ENCODE measurements around the gene GLIS1.
"Not testable (repeated sequence)": the region's sequence is repeated elsewhere in the genome, so short reads cannot be mapped to it uniquely, and the experiment has no call there.

Gene GLIS1

GRCh38 chr1:53555620-53556326 lies 183.2 kb downstream of the GLIS1 start:
- not testable (repeated sequence) for DNase-seq

GRCh38 chr1:53554592-53555305 lies 184.2 kb downstream of the GLIS1 start:
- no peak for DNase-seq

GRCh38 chr1:53553734-53554509 lies 185.0 kb downstream of the GLIS1 start:
- no peak for DNase-seq

- DNase-seq: no peak
Observed at GRCh38 chr1:53552981-53553733, 185.8 kb downstream of the GLIS1 start.

- DNase-seq: no peak
Observed at GRCh38 chr1:53552146-53552861, 186.7 kb downstream of the GLIS1 start.

- DNase-seq: no peak
Observed at GRCh38 chr1:53551428-53551995, 187.5 kb downstream of the GLIS1 start.

- no peak for DNase-seq
Observed at GRCh38 chr1:53550201-53550741, 188.7 kb downstream of the GLIS1 start.

- DNase-seq: no peak
Observed at GRCh38 chr1:53549781-53550180, 189.2 kb downstream of the GLIS1 start.

- DNase-seq: no peak
Observed at GRCh38 chr1:53549287-53549686, 189.7 kb downstream of the GLIS1 start.

- DNase-seq: no peak
Observed at GRCh38 chr1:53548031-53548491, 190.9 kb downstream of the GLIS1 start.

GRCh38 chr1:53547231-53547790 lies 191.7 kb downstream of the GLIS1 start:
- no peak for DNase-seq

GRCh38 chr1:53546409-53547155 lies 192.4 kb downstream of the GLIS1 start:
- DNase-seq: no peak

GRCh38 chr1:53545663-53546408 lies 193.1 kb downstream of the GLIS1 start:
- no peak for DNase-seq

- no peak for DNase-seq
Observed at GRCh38 chr1:53544728-53545515, 194.0 kb downstream of the GLIS1 start.

GRCh38 chr1:53543778-53544695 lies 194.9 kb downstream of the GLIS1 start:
- no peak for DNase-seq

- no peak for DNase-seq
Observed at GRCh38 chr1:53543130-53543777, 195.7 kb downstream of the GLIS1 start.

- DNase-seq: no peak
Observed at GRCh38 chr1:53542551-53542950, 196.4 kb downstream of the GLIS1 start.

Measured in NCI-H226 (cell line).